PC-9 (cell line): ENCODE measurements around the gene TMEM214. TPM values are rescaled to one million over a fixed set of nuclear protein-coding genes. Genes with fewer than 3 reads are reported as not detected.

Experiments
- BruUV-seq: library from RNA; stranded (reverse); fragments of 400-500 nt; replicated peaks from 2 replicates; lab custom pipeline; 2021; lab: Mats Ljungman, UMichigan
- CTCF ChIA-PET: fragments of 300-600 bp; sonication (Branson Sonifier 250); formaldehyde crosslinking; loops from one replicate; lab custom pipeline; 2022; ENCODE audit warnings: antibody characterized with exemption; lab: Charles Lee
- POLR2A ChIA-PET: fragments of 300-600 bp; sonication (Branson Sonifier 250); formaldehyde crosslinking; loops from one replicate; lab custom pipeline; 2022; ENCODE audit warnings: antibody characterized with exemption; ENCODE audit not compliant: unreplicated experiment; lab: Charles Lee
- DNase-seq, 2 experiments: peaks; one replicate each; pipeline versions ENCODE4 v3.0.0 to v3.0.0-alpha.2; 2015 to 2022; ENCODE audit warnings: mixed read lengths in 1 of 2
- H2AFZ ChIP-seq: fragments of 200-600 bp; sonication (generic); 2 replicates; pipeline ENCODE4 v1.8.1; 2017; ENCODE audit warnings: antibody characterized with exemption
- H3F3A ChIP-seq: fragments of 200-600 bp; sonication (generic); 2 replicates; pipeline ENCODE4 v1.8.1; 2017; ENCODE audit warnings: antibody characterized with exemption, mild to moderate bottlenecking, low read depth; ENCODE audit not compliant: insufficient read depth
- H3K27ac ChIP-seq: fragments of 200-600 bp; sonication (generic); 2 replicates; pipeline ENCODE4 v1.6.1; 2016; ENCODE audit warnings: mixed run types
- H3K27me3 ChIP-seq: fragments of 200-600 bp; sonication (generic); 2 replicates; pipeline ENCODE4 v1.6.1; 2016; ENCODE audit warnings: low read depth, mixed run types; ENCODE audit not compliant: insufficient read depth
- H3K36me3 ChIP-seq: fragments of 200-600 bp; sonication (generic); 2 replicates; pipeline ENCODE4 v1.6.1; 2016; ENCODE audit warnings: low read depth, mixed run types
- H3K4me1 ChIP-seq: fragments of 200-600 bp; sonication (generic); replicated peaks from 2 replicates; pipeline ENCODE4 v1.6.1; 2016; ENCODE audit warnings: mixed run types; ENCODE audit not compliant: insufficient read depth
- H3K4me2 ChIP-seq: fragments of 200-600 bp; sonication (generic); 2 replicates; pipeline ENCODE4 v1.6.1; 2017; ENCODE audit warnings: mixed run types
- H3K4me3 ChIP-seq: fragments of 200-600 bp; sonication (generic); 2 replicates; pipeline ENCODE4 v1.6.1; 2016; ENCODE audit warnings: mixed run types
- H3K79me2 ChIP-seq: fragments of 200-600 bp; sonication (generic); 2 replicates; pipeline ENCODE4 v1.6.1; 2017; ENCODE audit warnings: low read depth, mixed run types
- H3K9me2 ChIP-seq: fragments of 200-600 bp; sonication (generic); 2 replicates; pipeline ENCODE4 v1.8.1; 2017; ENCODE audit warnings: mild to moderate bottlenecking; ENCODE audit not compliant: insufficient read depth
- H3K9me3 ChIP-seq: fragments of 200-600 bp; sonication (generic); 2 replicates; pipeline ENCODE4 v1.8.1; 2016; ENCODE audit warnings: low read depth; ENCODE audit not compliant: insufficient read depth
- H4K20me1 ChIP-seq: fragments of 200-600 bp; sonication (generic); 2 replicates; pipeline ENCODE4 v1.8.1; 2017; ENCODE audit not compliant: insufficient read depth
- EZH2 ChIP-seq: fragments of 200-600 bp; sonication (generic); IDR thresholded peaks from 2 replicates; pipeline ENCODE4 v1.8.0; 2017; ENCODE audit warnings: antibody characterized with exemption, low read depth
- intact Hi-C: fragments of 100-400 bp; cut with micrococcal nuclease; formaldehyde crosslinking; loops from one replicate; pipeline ENCODE4 v1.10.0; 2022; ENCODE audit not compliant: unreplicated experiment
- total RNA-seq: library from RNA; stranded (reverse); gene quantifications from 2 replicates; pipeline ENCODE4 v1.2.3, GENCODE V29; 2021
- TF ChIP-seq, protein P1 (sequence below): fragments of 200-600 bp; sonication (generic); conservative IDR thresholded peaks from 2 replicates; pipeline ENCODE4 v1.6.1; 2017; ENCODE audit warnings: mixed run types, antibody characterized with exemption, mild to moderate bottlenecking, moderate library complexity

The TMEM214 gene
- total RNA-seq, 1 experiment from 2014 or later: 65.6 TPM

DNA sequence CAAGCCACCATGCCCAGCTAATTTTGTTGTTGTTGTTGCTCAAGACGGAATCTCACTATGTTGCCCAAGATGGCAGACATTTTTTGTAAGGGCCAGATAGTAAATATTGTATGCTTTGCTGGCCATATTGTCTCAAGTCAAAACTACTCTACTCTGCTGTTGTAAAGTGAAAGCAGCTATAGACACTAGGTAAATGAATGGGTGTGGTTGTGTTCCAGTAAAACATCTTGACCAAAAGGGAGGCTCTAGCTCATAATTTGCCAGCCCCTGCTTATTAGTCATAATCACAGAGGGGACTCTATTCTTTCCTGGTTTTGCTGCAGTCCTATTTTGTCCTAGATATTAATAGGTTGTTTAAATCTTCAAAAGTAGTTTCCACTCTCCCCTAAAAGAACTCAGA is 37.8 kb upstream of the TMEM214 start:
- no peak overlapping the region for H3K4me3 ChIP-seq
- no peaks in the 10 kb centered on the region for H4K20me1 ChIP-seq
- POLR2A ChIA-PET: no interaction called here

DNA sequence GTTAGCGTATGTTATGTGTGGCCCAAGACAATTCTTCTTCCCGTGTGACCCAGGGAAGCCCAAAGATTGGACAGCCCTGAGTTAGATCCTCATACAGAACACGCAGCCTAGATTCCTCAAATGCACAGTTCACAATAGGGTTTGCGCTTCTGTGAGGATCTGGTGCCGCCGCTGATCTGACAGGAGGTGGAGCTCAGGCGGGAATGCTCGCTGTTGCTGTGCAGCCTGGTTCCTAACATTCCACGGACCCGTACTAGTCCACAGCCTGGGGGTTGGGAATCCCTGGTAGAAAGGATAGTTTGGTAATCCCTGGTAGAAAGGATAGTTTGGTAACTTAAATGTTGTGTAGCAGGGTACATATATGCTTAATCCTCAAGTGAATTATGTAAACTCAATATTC is 35.4 kb upstream of the TMEM214 start:
- BruUV-seq: no TSS peak
- H3K36me3 ChIP-seq: no peaks in the 10 kb centered on the region
- no peaks in the 10 kb centered on the region; the same call in 1 of the 2 replicates for H3F3A ChIP-seq
- H3K9me3 ChIP-seq: no peaks in the 10 kb centered on the region
- H3K9me2 ChIP-seq: no peaks in the 10 kb centered on the region
- no peak for DNase-seq
- intact Hi-C loops: no loop called here
- H3K4me2 ChIP-seq: no peak overlapping the region
- no peaks in the 10 kb centered on the region for H3K79me2 ChIP-seq
- POLR2A ChIA-PET: no interaction called here
- TF ChIP-seq, protein P1, sequence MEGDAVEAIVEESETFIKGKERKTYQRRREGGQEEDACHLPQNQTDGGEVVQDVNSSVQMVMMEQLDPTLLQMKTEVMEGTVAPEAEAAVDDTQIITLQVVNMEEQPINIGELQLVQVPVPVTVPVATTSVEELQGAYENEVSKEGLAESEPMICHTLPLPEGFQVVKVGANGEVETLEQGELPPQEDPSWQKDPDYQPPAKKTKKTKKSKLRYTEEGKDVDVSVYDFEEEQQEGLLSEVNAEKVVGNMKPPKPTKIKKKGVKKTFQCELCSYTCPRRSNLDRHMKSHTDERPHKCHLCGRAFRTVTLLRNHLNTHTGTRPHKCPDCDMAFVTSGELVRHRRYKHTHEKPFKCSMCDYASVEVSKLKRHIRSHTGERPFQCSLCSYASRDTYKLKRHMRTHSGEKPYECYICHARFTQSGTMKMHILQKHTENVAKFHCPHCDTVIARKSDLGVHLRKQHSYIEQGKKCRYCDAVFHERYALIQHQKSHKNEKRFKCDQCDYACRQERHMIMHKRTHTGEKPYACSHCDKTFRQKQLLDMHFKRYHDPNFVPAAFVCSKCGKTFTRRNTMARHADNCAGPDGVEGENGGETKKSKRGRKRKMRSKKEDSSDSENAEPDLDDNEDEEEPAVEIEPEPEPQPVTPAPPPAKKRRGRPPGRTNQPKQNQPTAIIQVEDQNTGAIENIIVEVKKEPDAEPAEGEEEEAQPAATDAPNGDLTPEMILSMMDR: no peak
- no peak for TF ChIP-seq EZH2
- no peak overlapping the region for H3K4me3 ChIP-seq
- CTCF ChIA-PET: no interaction called here
- H4K20me1 ChIP-seq: no peaks in the 10 kb centered on the region
- H3K4me1 ChIP-seq: no peaks in the 10 kb centered on the region
- H3K27me3 ChIP-seq: no peaks in the 10 kb centered on the region
- no peak overlapping the region for H2AFZ ChIP-seq
- no peak overlapping the region for H3K27ac ChIP-seq

More for the DNA sequence above, 37.8 kb upstream of the TMEM214 start:
- BruUV-seq: no TSS peak
- Histone ChIP-seq H3K27ac (no peak overlapping the region), H3F3A (no peaks in the 10 kb centered on the region; the same call in 1 of the 2 replicates), H3K9me3 (no peaks in the 10 kb centered on the region), H3K36me3 (no peaks in the 10 kb centered on the region), H3K4me2 (no peak overlapping the region), H3K4me1 (no peaks in the 10 kb centered on the region), H3K79me2 (no peaks in the 10 kb centered on the region), H3K9me2 (no peaks in the 10 kb centered on the region), H2AFZ (no peak overlapping the region), H3K27me3 (no peaks in the 10 kb centered on the region)
- no peak for DNase-seq
- TF ChIP-seq, protein P1: no peak
- no peak for TF ChIP-seq EZH2
- intact Hi-C loops: no loop called here
- CTCF ChIA-PET: interaction anchor here (0.6 kb wide), 2 partner anchors 24 to 40 kb away, joined by 4 to 6 read pairs; no protein-coding TSS in a partner anchor

DNA sequence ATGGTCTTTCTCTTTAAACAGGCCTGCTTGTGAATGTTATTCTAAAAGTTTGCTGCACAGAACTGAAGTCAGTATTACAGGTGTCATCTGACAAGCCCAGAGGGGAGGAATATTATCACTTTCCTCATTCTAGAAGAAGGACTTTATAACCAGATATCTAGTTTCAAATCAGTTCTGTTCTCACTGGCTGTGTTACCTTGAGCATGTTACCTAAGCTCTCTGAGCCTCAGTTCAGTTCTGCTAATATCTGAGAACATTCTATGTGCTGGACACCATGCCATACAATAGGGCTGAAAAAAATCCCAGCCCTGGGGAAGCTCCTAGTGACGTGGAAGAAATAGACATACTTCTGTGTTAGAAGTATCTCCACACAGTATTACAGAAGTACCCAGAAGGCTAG is 34.4 kb upstream of the TMEM214 start:
- no peak overlapping the region for H3K4me2 ChIP-seq
- TF ChIP-seq, protein P1: no peak
- no peak for TF ChIP-seq EZH2
- H3K4me1 ChIP-seq: no peaks in the 10 kb centered on the region
- DNase-seq: no peak
- H3K27me3 ChIP-seq: no peaks in the 10 kb centered on the region
- no peaks in the 10 kb centered on the region for H3K9me3 ChIP-seq
- BruUV-seq: no TSS peak
- intact Hi-C loops: no loop called here
- ChIA-PET POLR2A (no interaction called here), CTCF (no interaction called here)
- no peaks in the 10 kb centered on the region for H4K20me1 ChIP-seq
- H3K79me2 ChIP-seq: no peaks in the 10 kb centered on the region
- H3K9me2 ChIP-seq: no peaks in the 10 kb centered on the region
- H2AFZ ChIP-seq: no peak overlapping the region
- H3K4me3 ChIP-seq: no peak overlapping the region
- no peaks in the 10 kb centered on the region for H3K36me3 ChIP-seq
- H3F3A ChIP-seq: no peaks in the 10 kb centered on the region; the same call in 1 of the 2 replicates
- H3K27ac ChIP-seq: no peak overlapping the region
